Panc1 (cell line): ENCODE data around the gene EVI2B.

Experiments
- CTCF ChIP-seq: fragments of 450-650 bp; IDR thresholded peaks from 2 replicates; pipeline ENCODE4 v1.5.1; 2017; ENCODE audit warnings: mild to moderate bottlenecking
- POLR2AphosphoS5 ChIP-seq: IDR thresholded peaks from 2 replicates; pipeline ENCODE4 v1.6.1; 2012; ENCODE audit warnings: mild to moderate bottlenecking, low read depth, low read length, moderate library complexity
- SIN3A ChIP-seq: IDR thresholded peaks from 2 replicates; pipeline ENCODE4 v1.6.1; 2012; ENCODE audit warnings: low read depth, mild to moderate bottlenecking, low read length, moderate library complexity, borderline replicate concordance; ENCODE audit not compliant: insufficient read depth
- TCF7L2 ChIP-seq: IDR thresholded peaks from 2 replicates; pipeline ENCODE4 v1.6.1; 2011; ENCODE audit warnings: mild to moderate bottlenecking, low read depth, low read length, inconsistent platforms

GRCh38 chr17:31295489-31295871, 18.4 kb downstream of the EVI2B start:
- TF ChIP-seq CTCF (no peak), POLR2AphosphoS5 (no peak), SIN3A (no peak), TCF7L2 (no peak)
